Mesendoderm (in vitro differentiated cells): Measurements from ENCODE around the gene PARD3B.

Experiments
- DNase-seq: peaks from one replicate; pipeline ENCODE4 v3.0.0; 2013
- H2AK5ac ChIP-seq: 2 replicates; pipeline ENCODE4 v1.6.1; 2013; ENCODE audit warnings: low read length, inconsistent platforms
- H2BK120ac ChIP-seq: 2 replicates; pipeline ENCODE4 v1.6.1; 2013; ENCODE audit warnings: low read depth, mild to moderate bottlenecking, low read length, moderate library complexity, mixed read lengths
- H2BK15ac ChIP-seq: replicated peaks from 2 replicates; pipeline ENCODE4 v1.6.1; 2013; ENCODE audit warnings: low read depth, mild to moderate bottlenecking, moderate library complexity
- H2BK5ac ChIP-seq: 2 replicates; pipeline ENCODE4 v1.6.1; 2013; ENCODE audit warnings: low read length, inconsistent platforms
- H3K18ac ChIP-seq: 2 replicates; pipeline ENCODE4 v1.6.1; 2013; ENCODE audit warnings: mild to moderate bottlenecking, low read length, mixed read lengths
- H3K23ac ChIP-seq: one replicate; pipeline ENCODE4 v1.6.1; 2013; ENCODE audit warnings: low read length
- H3K27ac ChIP-seq: 2 replicates; pipeline ENCODE4 v1.5.1; 2013; ENCODE audit warnings: low read depth, mild to moderate bottlenecking, inconsistent platforms, low read length, moderate library complexity
- H3K27me3 ChIP-seq: 2 replicates; pipeline ENCODE4 v1.6.1; 2013; ENCODE audit warnings: low read length, control low read depth, mild to moderate bottlenecking, inconsistent platforms; ENCODE audit not compliant: insufficient read depth, poor library complexity
- H3K36me3 ChIP-seq: 2 replicates; pipeline ENCODE4 v1.6.1; 2013; ENCODE audit warnings: low read length, inconsistent platforms; ENCODE audit not compliant: control insufficient read depth, insufficient read depth
- H3K4ac ChIP-seq: one replicate; pipeline ENCODE4 v1.6.1; 2013; ENCODE audit warnings: low read depth, mild to moderate bottlenecking, low read length, moderate library complexity
- H3K4me1 ChIP-seq: 2 replicates; pipeline ENCODE4 v1.6.1; 2013; ENCODE audit warnings: low read depth, low read length, inconsistent platforms; ENCODE audit not compliant: control insufficient read depth
- H3K4me2 ChIP-seq: 2 replicates; pipeline ENCODE4 v1.6.1; 2013; ENCODE audit warnings: low read length
- H3K4me3 ChIP-seq: 2 replicates; pipeline ENCODE4 v1.5.1; 2013; ENCODE audit warnings: mild to moderate bottlenecking, low read length
- H3K56ac ChIP-seq: one replicate; pipeline ENCODE4 v1.6.1; 2013; ENCODE audit warnings: low read length
- H3K79me1 ChIP-seq: 2 replicates; pipeline ENCODE4 v1.6.1; 2013; ENCODE audit warnings: low read length, inconsistent platforms
- H3K79me2 ChIP-seq: 2 replicates; pipeline ENCODE4 v1.6.1; 2013; ENCODE audit warnings: mild to moderate bottlenecking, low read length; ENCODE audit not compliant: control insufficient read depth, insufficient read depth
- H3K9ac ChIP-seq: 2 replicates; pipeline ENCODE4 v1.6.1; 2013; ENCODE audit warnings: low read length, inconsistent platforms
- H4K5ac ChIP-seq: one replicate; pipeline ENCODE4 v1.6.1; 2013; ENCODE audit warnings: low read length
- H4K8ac ChIP-seq: one replicate; pipeline ENCODE4 v1.6.1; 2013; ENCODE audit warnings: low read depth, mild to moderate bottlenecking, control low read depth, low read length, moderate library complexity
- WGBS: extraction: QIAGEN DNeasy Blood & Tissue Kit; methylation state at CpG from one replicate; pipeline ENCODE4 v1.1.7; 2013; ENCODE audit warnings: low lambda C conversion rate, missing lambda C conversion rate; ENCODE audit not compliant: insufficient coverage; ENCODE audit errors: extremely low coverage; 5-methylcytosine and 5-hydroxymethylcytosine counted together

PARD3B gene

GRCh38 chr2:204753841-204754240, 208.6 kb downstream of the PARD3B start:
- no peak overlapping the region for H4K8ac ChIP-seq
- no peak overlapping the region for H3K18ac ChIP-seq
- H2BK5ac ChIP-seq: no peak overlapping the region
- H2BK120ac ChIP-seq: no peak overlapping the region
- no peak overlapping the region for H3K4me3 ChIP-seq
- no peak overlapping the region for H4K5ac ChIP-seq
- no peak overlapping the region for H3K4ac ChIP-seq
- H3K23ac ChIP-seq: no peak overlapping the region
- H3K36me3 ChIP-seq: no peaks in the 10 kb centered on the region
- no CpG with 5 or more reads among the region's 1 CpG for WGBS
- no peak overlapping the region for H2AK5ac ChIP-seq
- H3K4me2 ChIP-seq: no peak overlapping the region
- DNase-seq: peak; percentile 2
- H3K79me2 ChIP-seq: no peaks in the 10 kb centered on the region
- no peaks in the 10 kb centered on the region for H3K79me1 ChIP-seq
- no peak overlapping the region for H3K27ac ChIP-seq
- H2BK15ac ChIP-seq: no peak overlapping the region
- no peaks in the 10 kb centered on the region for H3K4me1 ChIP-seq
- H3K9ac ChIP-seq: no peak overlapping the region
- no peak overlapping the region for H3K56ac ChIP-seq
- no peaks in the 10 kb centered on the region for H3K27me3 ChIP-seq

- no peak overlapping the region for H2BK120ac ChIP-seq
- no peak overlapping the region for H2BK15ac ChIP-seq
- H4K5ac ChIP-seq: no peak overlapping the region
- no peak overlapping the region for H3K56ac ChIP-seq
- H3K23ac ChIP-seq: no peak overlapping the region
- H2BK5ac ChIP-seq: no peak overlapping the region
- no peak for DNase-seq
- H3K4me1 ChIP-seq: no peaks in the 10 kb centered on the region
- H3K36me3 ChIP-seq: no peaks in the 10 kb centered on the region
- no peak overlapping the region for H3K4me2 ChIP-seq
- H3K9ac ChIP-seq: no peak overlapping the region
- H3K4ac ChIP-seq: no peak overlapping the region
- no peak overlapping the region for H2AK5ac ChIP-seq
- H3K79me1 ChIP-seq: no peaks in the 10 kb centered on the region
- no peaks in the 10 kb centered on the region for H3K79me2 ChIP-seq
- no peak overlapping the region for H3K27ac ChIP-seq
- H3K4me3 ChIP-seq: no peak overlapping the region
- no peak overlapping the region for H3K18ac ChIP-seq
- H3K27me3 ChIP-seq: no peaks in the 10 kb centered on the region
- no peak overlapping the region for H4K8ac ChIP-seq
- WGBS: no CpG with 5 or more reads among the region's 3 CpGs
These were observed 209.6 kb downstream of the PARD3B start for GRCh38 chr2:204754898-204755297.

GRCh38 chr2:204763974-204764703, 218.9 kb downstream of the PARD3B start:
- Histone ChIP-seq H3K79me1 (no peaks in the 10 kb centered on the region), H3K56ac (no peak overlapping the region), H3K4me3 (no peak overlapping the region), H3K36me3 (no peaks in the 10 kb centered on the region), H2AK5ac (no peak overlapping the region), H3K4me1 (no peaks in the 10 kb centered on the region), H3K9ac (no peak overlapping the region), H3K4ac (no peak overlapping the region), H2BK120ac (no peak overlapping the region), H4K5ac (no peak overlapping the region), H3K18ac (no peak overlapping the region), H3K79me2 (no peaks in the 10 kb centered on the region), H3K4me2 (no peak overlapping the region), H4K8ac (no peak overlapping the region), H2BK5ac (no peak overlapping the region), H3K23ac (no peak overlapping the region), H3K27me3 (no peaks in the 10 kb centered on the region), H3K27ac (no peak overlapping the region), H2BK15ac (no peak overlapping the region)
- no CpG with 5 or more reads among the region's 4 CpGs for WGBS
- peak; percentile 14 for DNase-seq

DNA sequence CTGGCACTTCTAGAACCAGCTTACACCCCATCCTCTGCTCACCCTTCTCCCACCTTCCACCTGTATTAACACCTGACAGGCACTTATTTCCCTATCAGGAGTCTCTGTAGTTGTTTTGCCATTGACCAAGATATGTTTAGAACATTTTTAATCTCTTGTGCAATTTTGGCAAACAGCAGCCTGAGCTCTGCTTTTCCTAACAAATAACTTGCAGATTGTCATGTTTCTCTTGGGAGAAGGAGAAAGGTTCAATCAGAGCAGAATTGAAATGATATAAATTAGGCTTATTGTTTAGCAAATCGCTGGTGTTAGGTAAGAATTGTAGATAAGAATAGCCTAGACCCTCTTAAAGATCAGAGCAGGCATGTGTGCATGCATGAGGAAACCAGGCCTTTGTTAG, 225.5 kb downstream of the PARD3B start:
- WGBS: no CpG with 5 or more reads among the region's 1 CpG
- Histone ChIP-seq H3K4me1 (no peaks in the 10 kb centered on the region), H3K4ac (no peak overlapping the region), H3K79me1 (no peaks in the 10 kb centered on the region), H3K23ac (no peak overlapping the region), H3K18ac (no peak overlapping the region), H3K27me3 (no peaks in the 10 kb centered on the region), H2BK15ac (no peak overlapping the region), H3K79me2 (no peaks in the 10 kb centered on the region), H3K56ac (no peak overlapping the region), H4K5ac (no peak overlapping the region), H3K9ac (no peak overlapping the region), H2BK120ac (no peak overlapping the region), H3K27ac (no peak overlapping the region), H2AK5ac (no peak overlapping the region), H2BK5ac (no peak overlapping the region), H4K8ac (no peak overlapping the region), H3K36me3 (no peaks in the 10 kb centered on the region), H3K4me2 (no peak overlapping the region), H3K4me3 (no peak overlapping the region)
- DNase-seq: no peak

DNA sequence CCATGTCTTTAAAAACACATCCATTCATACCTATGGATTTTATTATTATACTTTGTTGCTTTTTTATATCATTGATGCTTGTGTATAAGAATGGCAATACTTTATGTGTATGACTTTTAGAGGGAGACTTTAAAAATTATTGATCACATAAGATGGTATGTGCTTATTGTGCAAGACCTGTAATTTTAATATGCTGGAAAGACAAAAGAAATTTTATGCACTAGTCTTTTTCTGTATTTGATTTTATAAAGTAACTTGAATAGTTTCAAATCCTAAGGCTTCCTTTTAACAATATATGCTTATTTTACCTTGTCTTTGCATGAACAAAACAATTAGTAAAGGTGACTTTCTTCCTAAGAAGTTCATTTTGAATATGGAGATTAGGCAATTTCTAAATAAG, 226.4 kb downstream of the PARD3B start:
- DNase-seq: no peak
- Histone ChIP-seq H2BK120ac (no peak overlapping the region), H3K79me1 (no peaks in the 10 kb centered on the region), H3K23ac (no peak overlapping the region), H4K5ac (no peak overlapping the region), H3K79me2 (no peaks in the 10 kb centered on the region), H3K4me2 (no peak overlapping the region), H3K27me3 (no peaks in the 10 kb centered on the region), H3K4ac (no peak overlapping the region), H3K36me3 (no peaks in the 10 kb centered on the region), H2BK5ac (no peak overlapping the region), H3K27ac (no peak overlapping the region), H4K8ac (no peak overlapping the region), H2BK15ac (no peak overlapping the region), H3K18ac (no peak overlapping the region), H2AK5ac (no peak overlapping the region), H3K4me3 (no peak overlapping the region), H3K9ac (no peak overlapping the region), H3K4me1 (no peaks in the 10 kb centered on the region), H3K56ac (no peak overlapping the region)

DNA sequence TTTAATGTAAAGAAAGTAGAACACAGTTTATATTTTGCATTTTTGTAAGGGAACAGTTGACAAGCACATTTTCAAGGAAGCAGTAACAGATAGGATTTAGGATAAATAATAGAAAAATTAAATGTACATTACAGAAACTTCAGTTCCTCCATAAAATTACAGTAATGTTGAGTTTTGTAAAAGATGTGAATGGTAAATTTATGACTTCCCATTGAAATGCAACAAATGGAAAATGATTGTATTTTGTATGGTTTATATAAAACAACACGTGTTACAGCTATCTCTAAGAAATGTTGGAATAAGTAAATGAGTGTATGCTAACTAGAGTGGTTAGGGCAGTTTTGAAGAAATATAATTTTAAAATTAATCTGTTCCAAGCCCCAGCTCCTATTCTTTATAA, 227.3 kb downstream of the PARD3B start:
- Histone ChIP-seq H3K4me3 (no peak overlapping the region), H3K4me1 (no peaks in the 10 kb centered on the region), H3K79me2 (no peaks in the 10 kb centered on the region), H3K23ac (no peak overlapping the region), H3K4me2 (no peak overlapping the region), H4K8ac (no peak overlapping the region), H2AK5ac (no peak overlapping the region), H2BK15ac (no peak overlapping the region), H2BK5ac (no peak overlapping the region), H3K27ac (no peak overlapping the region), H3K4ac (no peak overlapping the region), H3K27me3 (no peaks in the 10 kb centered on the region), H3K9ac (no peak overlapping the region), H3K56ac (no peak overlapping the region), H4K5ac (no peak overlapping the region), H3K18ac (no peak overlapping the region), H3K79me1 (no peaks in the 10 kb centered on the region), H2BK120ac (no peak overlapping the region), H3K36me3 (no peaks in the 10 kb centered on the region)
- 100% methylated on average over 1 of the region's 1 CpG for WGBS
- DNase-seq: no peak
